CD4-positive, alpha-beta T cell treated with Interleukin-10 for 1 hour (primary cell): ENCODE results near the gene POLR2J3.
"Not testable (repeated sequence)": the region's sequence is repeated elsewhere in the genome, so short reads cannot be mapped to it uniquely, and the experiment has no call there.

Experiments used
- DNase-seq: peaks from one replicate; pipeline ENCODE4 v3.0.0-alpha.2; 2020

The POLR2J3 gene

DNA sequence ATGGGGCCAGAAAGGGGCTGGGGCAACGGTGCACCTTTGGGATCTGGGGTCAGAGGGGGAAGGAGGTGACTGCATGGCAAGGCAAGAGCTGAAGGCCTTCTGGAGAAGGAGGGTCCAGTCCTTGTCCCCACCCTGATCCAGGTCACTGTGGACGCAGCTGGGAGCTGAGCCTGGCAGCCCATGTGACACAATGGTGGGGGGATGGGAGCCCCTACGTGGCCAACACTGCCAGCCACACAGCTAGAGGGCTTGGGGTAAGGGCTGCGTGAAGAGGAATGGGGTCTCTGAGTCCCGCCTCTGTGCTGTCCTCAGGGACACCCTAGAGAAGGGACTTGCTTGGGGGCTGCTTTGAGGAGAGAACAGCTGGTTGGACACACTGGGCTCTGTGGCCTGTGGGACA lies 9.3 kb upstream of the POLR2J3 start:
- DNase-seq, result not testable (repeated sequence)

DNA sequence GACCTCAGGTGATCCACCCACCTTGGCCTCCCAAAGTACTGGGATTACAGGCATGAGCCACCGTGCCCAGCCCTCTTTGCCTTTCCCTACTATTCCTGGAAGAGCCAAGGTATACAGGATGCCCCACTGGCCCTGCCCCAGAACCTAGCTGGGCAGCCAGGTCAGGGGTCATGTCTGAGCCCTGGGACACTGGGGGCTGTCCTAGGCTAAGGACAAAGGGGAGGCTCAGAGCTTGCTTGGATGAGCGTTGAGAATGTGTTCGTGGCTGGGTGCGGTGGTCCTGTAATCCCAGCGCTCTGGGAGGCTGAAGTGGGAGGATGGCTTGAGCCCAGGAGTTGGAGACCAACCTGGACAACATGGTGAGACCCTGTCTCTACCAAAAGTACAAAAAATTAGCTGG lies 6.1 kb upstream of the POLR2J3 start:
- not testable (repeated sequence) for DNase-seq

DNA sequence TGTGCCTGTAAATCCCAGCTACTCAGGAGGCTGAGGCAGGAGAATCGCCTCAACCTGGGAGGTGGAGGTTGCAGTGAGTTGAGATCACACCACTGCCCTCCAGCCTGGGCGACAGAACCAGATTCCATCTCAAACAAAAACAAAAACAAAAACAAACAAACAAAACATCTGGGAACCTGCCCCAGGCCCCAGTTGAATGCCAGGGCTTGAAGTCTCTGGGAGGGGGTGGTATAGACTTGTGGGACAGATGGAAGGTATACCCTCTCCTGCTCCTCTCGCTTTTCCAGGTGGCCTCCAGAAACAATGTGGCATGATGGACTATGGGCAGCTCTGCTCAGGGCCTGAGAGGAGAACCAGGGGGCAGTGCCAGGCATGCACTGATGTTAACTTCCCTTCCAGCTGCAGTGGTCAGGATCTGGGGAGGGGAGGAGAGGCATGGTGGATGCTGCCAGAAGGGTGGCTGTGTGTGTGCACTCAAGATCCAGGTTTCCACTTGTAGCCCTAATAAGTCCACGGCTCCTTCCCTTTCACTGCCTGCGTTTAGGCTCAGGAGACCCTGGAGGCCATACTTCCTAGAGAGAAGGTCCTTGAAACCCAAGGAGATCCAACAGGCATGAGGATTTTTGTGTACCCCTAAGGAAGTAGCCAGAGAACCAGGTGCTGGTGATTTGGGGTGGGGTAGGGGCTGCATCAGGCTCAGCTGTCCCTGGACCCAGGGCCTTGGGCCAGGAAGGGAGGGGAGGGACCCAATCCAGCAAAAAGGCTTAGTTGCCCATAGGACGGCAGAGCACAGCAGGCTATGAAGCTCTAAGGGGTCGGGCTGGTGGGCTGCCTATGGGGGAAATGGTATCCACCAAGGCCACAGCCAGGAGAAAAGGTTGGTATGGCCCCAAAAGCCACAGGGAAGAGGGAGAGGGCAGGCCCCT lies 5.2 kb upstream of the POLR2J3 start:
- DNase-seq, result not testable (repeated sequence)

DNA sequence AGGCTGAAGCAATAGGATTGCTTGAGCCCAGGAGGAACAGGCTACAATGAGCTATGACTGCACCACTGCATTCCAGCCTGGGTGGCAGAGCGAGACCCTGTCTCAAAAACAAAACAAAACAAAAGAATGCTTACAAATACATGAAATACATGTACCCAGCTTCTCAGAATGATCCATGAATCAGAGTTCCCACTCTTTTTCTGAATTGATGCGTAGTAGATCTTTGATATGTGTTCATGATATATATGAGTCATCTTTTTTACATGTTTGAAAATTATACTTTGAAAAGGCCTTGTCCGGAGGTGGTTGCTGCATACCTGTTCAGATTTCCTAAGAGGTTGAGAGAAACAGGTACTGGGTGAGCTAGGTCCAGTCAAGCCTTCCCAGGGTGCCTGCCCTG lies 4.0 kb upstream of the POLR2J3 start:
- not testable (repeated sequence) for DNase-seq

DNA sequence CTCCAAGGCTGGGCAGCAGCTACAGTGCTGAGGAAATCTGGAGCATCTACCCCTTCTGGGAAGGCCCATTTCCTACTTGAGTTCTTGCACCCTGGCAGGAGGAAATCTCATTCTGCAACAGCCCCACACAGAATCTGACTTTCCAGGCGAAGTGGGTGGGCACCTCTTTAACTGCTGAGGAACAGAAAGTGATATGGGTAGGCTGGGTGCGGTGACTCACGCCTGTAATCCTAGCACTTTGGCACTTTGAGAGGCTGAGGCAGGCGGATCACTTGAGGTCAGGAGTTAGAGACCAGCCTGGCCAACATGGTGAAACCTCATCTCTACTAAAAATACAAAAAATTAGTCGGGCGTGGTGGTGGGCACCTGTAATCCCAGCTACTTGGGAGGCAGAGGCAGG lies 2.2 kb upstream of the POLR2J3 start:
- not testable (repeated sequence) for DNase-seq

DNA sequence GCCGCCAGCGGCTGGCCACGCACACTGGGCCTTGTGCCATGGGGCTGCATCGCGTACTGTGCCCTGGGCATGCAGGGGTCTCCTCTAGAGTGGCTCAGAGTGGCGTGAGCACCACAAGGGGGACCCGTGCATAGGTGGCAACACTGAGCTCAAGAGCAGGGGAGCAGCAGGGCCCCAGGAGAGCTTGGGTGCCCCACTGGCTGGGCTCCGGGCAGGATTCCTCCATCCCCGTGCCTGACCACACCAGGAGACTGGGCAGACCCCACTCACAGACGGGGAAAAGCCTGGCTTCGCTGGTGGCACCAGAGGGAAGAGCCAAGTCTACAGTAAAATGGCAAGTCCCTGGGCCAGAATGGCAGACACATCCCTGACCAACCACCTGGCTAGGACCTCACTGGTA lies 3.8 kb downstream of the POLR2J3 start:
- DNase-seq, result not testable (repeated sequence)

DNA sequence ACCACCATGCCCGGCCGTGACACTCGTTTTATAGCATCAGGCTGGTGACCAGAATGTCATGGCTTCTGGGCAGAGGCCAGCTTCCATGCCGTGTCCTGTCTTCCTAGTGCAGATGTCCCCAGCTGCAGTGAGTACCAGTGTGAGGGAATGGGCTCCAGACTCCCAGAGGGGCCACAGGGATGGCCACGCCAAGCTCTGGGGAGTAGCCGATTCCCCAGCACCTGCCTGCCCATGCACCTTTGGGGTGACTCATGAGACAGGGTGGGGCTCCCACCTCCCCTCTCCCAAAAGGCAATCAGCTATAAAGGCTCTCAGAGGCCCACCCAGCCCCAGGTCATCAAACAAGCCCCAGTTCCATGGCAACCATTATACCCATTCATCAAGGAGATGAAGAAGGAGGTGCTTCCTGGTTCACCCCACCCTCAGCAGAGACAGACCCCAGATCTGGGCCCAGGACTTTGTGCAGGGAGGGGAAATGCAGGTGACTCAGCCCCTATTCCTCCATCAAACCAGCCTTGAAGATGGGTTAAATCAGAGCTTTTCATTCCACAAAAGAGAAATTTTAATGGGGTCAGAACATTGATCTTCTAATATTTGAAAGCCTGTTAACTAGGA lies 21.5 kb downstream of the POLR2J3 start, which contains the start of gene SPDYE2:
TSS of gene SPDYE2 (plus strand) at position 419 of the 615 bp plus-strand sequence. CDS start 2,030 bp downstream, outside the sequence.
- DNase-seq, result not testable (repeated sequence)

DNA sequence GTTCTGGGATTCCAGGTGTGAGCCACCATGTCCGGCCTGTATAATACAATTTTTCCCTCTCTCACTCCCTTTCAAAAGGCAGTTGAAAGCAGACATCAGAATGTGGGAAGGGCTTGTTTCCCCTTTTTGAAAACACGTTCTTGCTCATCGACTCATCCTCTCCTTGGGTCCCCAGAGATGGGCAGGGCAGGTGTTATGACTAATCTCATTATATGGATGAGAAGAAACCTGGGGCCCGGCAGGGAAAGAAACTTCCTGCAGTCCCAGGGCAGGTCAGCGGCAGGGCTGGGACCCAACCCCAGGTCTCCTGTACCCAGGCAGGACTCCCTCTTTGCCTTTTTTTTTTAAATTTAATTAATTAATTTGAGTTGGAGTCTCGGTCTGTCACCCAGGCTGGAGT lies 26.0 kb downstream of the POLR2J3 start:
- not testable (repeated sequence) for DNase-seq

DNA sequence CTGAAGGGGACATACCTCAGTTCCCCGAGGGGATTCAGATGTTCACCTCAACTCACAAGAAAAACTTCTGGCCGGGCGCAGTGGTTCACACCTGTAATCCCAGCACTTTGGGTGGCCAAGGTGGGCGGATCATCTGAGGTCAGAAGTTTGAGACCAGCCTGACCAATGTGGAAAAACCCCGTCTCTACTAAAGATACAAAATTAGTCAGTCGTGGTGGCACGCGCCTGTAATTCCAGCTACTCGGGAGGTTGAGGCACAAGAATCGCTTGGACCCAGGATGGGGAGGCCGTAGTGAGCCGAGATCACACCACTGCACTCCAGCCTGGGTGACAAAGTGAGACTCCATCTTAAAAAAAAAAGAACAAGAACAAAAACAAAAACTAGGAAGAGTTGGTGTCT lies 27.1 kb downstream of the POLR2J3 start:
- not testable (repeated sequence) for DNase-seq

DNA sequence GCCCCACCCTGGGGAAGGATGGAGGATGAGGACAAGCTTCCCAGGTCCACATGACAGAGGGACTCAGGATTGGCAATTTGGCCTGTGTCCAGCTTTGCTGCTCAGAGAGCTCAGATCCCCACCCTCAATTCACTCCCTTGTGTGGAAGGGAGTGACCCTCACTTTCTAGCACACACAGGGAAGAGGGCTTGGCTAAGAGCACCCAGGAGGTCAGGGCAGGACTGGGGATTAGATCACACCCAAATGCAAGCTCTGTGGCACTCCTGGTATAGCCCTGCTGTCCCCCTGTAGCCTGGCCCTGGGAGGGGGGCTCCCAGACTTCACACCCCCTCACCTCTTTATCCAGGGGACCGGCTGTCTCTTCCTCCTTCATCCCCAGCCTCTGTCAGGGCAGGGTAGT lies 28.0 kb downstream of the POLR2J3 start:
- DNase-seq, result not testable (repeated sequence)

DNA sequence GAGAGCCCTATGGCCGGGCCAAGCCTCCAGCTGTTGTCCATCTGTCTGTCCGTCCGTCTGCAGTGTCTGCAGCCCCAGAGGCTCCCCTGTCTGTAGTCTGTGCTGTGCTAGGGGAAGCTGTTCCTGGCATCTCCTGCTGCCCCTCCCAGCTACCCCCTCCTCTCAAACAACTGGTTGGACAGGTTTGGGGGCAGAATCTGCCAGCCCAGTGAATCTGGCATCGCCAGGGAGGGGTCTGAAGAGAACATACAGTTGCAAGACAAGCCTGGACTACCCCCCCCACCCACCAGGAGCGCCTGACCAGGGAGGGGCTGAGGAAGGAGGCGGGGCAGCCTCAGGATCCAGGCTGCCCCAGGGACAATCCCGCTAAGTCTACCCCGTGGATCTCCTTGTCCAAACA lies 28.8 kb downstream of the POLR2J3 start, which contains the start of gene UPK3BL2:
TSS of gene UPK3BL2 (minus strand) at position 101 of the 400 bp plus-strand sequence. CDS start at position 41, 60 bp downstream.
- not testable (repeated sequence) for DNase-seq

DNA sequence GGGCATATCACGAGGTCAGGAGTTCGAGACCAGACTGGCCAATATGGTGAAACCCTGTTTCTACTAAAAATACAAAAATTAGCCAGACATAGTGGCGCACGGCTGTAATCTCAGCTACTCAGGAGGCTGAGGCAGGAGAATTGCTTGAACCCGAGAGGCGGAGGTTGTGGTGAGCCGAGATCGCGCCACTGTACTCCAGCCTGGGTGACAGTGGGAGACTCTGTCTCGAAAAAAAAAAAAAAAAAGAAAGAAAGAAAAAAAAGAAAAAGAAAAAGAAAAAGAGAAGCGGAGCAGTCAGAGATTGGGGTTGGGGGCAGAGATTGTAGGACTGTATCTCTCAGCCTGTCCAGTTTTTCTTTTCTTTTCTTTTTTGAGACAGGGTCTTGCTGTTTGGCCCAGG lies 29.6 kb downstream of the POLR2J3 start:
- DNase-seq, result not testable (repeated sequence)

DNA sequence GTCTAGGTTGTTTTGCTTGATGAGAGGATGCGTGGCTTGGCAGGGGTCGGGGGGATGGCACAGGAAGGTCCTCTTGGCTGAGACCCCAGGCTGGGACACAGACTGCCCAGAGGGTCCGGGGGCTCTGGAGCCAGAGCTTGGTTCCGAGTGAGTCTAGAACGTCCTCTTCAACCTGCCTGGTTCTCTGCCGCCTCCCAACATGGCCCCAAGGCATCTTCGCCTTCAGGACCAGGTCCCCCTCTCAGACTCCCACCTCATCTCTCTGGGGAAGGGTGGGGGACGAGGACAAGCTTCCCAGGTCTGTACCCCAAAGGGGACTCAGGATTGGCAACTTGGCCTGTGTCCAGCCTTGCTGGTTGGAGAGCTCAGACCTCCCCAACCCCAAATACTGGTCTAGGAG lies 30.3 kb downstream of the POLR2J3 start:
- DNase-seq, result not testable (repeated sequence)

DNA sequence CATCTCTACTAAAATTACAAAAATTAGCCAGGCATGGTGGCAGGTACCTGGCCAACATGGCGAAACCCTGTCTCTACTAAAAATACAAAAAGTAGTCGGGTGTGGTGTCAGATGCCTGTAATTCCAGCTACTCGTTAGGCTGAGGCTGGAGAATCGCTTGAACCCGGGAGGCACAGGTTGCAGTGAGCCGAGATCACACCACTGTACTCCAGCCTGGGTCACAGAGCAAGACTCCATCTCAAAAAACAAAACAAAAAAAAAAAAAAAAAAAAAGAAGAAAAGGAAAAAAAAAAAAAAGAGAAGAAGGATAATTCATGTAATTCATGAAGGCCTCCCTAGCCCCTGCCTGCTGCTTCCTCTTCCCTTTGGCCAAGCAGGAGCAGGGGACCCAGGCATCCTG lies 31.8 kb downstream of the POLR2J3 start:
- not testable (repeated sequence) for DNase-seq

DNA sequence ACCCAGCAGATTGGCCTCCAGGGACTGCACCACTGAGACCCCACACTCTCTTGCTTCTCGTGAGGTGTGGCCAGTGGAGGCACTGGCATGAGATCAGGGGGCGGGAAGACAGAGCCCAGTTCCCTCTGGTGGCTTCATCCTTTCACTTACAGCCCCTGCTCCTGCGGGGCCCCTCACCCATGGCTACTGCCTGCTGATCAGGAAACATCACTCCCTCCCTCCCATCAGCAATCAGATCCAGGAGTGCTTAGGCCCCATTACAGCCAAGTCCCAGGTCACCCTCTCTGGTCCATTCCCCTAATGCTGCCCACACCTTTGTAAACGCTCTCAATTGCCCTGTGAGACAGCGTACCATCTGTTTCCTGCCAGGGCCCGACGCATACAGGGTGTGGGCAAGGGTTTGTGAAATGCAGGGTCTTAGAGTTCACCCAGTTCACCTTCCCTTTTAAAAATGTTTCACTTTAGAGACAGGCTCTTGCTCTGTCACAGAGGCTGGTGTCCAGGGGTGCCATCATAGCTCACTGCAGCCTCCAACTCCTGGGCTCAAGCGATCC lies 37.2 kb downstream of the POLR2J3 start:
- not testable (repeated sequence) for DNase-seq

DNA sequence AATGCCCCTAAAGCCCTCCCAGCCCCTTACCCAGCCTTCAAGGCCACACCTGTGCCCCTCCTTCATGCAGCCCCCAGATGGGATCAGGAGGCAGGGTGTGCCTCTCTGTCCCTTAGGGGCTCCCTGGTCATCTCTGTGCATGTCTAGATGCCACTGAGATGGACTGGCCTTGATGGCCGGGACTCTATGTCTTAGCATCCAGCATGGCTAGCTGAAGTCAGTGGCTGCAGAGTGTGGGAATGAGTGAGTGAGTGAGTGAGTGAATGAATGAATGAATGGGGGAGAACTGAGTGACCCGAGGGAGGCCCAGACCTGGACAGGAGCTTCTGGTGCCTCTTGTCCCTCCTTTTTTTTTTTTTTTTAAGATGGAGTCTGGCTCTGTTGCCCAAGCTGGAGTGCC lies 40.3 kb downstream of the POLR2J3 start:
- DNase-seq, result not testable (repeated sequence)

DNA sequence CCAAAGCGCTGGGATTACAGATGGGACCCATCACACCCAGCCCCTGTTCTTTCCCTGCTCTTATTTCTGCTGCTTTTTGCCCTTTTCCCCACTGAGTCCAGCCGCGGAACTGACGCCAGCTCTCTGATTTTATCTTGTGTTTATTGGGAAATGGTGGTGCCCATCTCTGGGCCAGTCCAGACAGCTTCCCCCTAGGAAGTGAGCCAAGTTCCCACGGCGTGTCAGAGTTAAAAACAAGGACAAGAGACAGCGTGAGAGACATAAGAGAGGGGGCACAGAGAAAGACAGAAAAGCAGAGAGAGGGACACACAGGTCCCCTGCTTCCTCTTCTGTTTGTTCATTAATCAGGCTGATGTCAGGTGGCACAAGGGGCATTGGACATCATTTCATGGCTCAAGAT lies 40.8 kb downstream of the POLR2J3 start:
- not testable (repeated sequence) for DNase-seq

DNA sequence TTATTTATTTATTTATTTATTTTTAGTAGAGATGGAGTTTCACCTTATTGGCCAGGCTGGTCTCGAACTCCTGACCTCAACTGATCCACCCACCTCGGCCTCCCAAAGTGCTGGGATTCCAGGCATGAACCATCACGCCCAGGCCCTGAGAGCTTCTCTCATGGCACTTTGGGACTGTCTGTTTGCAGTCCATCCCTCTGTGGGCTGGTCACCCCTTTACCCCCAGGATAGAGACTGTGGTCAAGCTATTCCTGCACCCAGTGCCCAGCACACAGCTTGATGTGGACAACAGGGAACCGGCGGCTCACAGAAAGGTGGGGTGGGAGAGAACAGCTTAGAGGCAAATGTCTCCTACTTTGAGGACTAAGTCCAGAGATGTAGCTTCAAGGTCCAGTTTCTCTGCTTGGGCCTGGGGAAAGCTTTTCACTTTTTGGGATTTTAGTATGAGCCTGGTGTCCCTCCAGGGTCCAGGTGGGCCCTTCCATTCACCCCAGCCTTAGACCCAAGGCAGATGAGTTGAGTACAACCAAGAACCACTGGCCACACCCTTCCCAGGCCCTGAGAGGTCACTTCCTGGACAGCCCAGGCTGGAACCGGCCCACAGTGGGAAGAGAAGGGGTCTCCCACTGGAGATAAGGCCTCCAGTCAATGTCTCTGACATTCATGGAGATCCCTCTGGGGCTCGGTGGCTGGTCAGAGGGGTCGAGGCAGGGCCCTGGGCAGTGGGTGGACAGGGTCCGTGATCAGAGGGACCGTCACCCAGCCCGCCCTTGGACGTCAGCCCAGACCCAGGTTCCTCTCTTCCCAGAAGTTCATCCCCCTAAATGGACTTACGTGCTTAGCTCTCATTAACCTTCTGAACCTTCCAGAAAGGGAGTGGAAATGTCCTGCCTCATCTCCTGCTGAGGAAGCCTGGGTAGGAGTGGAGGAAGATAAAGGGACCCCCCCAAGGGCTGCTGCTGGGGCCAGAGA lies 44.3 kb downstream of the POLR2J3 start:
- DNase-seq, result not testable (repeated sequence)

DNA sequence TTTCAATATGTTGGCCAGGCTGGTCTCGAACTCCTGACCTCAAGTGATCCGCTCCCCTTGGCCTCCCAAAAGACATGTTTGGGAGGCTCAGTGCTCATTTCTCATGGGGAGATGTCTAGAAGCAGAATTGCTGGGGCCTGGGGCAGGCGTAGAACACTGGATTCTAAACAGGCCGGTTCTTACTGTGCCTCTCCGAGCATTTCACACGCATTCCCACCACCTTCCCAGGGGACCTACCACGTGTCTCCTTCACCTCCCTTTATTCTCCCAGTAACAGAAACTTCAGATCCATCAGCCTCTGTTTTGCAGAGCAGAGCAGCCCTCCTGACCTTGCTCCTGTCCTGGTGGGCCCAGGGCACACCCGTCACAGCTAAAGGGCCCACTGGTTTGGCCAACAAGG lies 45.2 kb downstream of the POLR2J3 start:
- not testable (repeated sequence) for DNase-seq

DNA sequence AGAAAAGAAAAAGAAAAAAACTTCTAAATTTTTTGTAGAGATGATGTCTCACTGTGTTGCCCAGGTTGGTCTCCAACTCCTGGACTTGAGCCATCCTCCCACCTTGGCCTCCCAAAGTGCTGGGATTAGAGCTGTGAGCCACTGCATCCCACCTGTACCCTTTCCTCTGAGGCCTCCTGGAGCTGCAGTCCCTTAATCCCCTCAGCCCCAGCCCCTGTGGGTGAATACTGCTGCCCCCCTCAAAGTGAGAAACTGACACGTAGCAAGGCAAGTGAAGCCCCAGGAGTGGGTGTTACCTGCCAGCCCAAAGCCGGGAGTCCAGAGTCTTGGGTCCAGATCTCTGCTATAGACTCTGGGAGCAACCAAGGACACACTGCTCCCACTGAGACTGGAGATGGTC lies 47.6 kb downstream of the POLR2J3 start:
- DNase-seq, result not testable (repeated sequence)

DNA sequence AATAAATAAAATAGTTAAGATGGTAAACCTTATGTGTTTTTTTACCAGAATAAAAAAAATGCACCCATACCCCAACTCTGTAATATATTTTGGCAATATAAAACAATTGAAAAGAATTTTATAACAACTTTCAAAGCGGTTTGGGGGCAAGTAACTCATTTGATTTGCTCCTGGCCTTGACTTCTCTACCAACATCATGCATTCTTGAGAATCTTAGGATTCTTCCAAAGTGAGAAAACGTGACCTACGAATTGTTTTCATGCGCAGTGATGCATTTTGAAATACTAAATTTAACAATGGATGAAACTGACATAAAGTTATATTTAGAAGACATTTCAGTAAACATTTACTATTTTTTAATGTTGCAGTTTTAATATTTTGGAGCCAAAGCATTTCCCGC lies 51.6 kb downstream of the POLR2J3 start:
- DNase-seq, result not testable (repeated sequence)

DNA sequence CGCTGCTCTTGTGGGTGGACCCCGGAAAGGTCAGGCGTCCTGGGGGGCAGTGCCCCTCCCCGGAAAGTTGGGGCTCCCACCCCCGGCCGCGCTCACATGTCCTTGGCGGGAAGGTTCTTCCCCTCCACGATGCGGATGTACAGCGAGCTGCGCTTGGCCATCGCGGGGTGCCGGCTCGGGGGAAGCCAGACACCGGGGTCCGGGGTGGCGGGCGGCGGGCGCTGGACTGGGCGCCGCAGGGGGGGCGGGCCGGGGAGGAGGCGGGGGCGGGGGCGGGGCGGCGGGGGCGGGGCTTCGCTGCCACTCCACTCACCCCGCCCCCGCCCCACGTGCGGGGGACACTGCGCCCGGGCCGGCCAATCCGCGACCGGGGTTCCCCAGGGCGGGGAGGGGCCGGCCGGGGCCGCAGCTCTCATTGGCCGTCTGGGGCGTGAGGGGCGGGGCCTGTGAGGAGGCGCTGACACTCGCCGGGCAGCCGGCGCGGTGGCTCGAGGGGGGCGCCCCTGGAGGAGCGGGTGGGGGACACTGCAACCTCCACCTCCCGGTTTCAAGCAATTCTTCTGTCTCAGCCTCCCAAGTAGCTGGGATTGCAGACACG lies 54.7 kb downstream of the POLR2J3 start, which contains the start of gene RASA4B:
TSS of gene RASA4B (minus strand) at position 228 of the 598 bp plus-strand sequence. CDS start at position 161, 67 bp downstream.
- peak; percentile 47 for DNase-seq
